DMS114 treated with DMSO at 0.1 percent for 48 hours (cell line): Measurements from ENCODE around the gene ESRRB.

Experiments used
- DNase-seq: peaks from one replicate; lab custom pipeline; 2025; ENCODE audit not compliant: unreplicated experiment; lab: John Stamatoyannopoulos, UW

ESRRB gene

DNA sequence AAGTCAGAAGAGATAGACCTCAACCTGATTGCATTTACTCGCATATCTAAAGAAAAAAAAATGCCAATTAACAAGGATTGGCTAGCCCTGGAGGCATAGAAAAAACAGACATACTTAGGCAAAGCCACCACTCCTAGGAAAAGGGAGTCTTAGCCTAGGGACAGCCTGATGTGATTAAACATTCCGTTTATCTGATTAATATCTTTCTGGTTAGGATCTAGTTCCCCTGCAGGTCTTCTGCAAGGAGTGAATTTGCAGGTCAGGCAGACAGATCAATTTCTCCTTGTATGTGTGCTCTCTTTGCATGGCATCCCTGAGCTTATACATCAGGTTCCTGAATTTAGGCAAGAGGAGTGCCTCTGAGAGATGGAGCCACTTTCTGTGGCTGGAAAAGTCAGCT is 70.5 kb downstream of the ESRRB start:
- no peak for DNase-seq

DNA sequence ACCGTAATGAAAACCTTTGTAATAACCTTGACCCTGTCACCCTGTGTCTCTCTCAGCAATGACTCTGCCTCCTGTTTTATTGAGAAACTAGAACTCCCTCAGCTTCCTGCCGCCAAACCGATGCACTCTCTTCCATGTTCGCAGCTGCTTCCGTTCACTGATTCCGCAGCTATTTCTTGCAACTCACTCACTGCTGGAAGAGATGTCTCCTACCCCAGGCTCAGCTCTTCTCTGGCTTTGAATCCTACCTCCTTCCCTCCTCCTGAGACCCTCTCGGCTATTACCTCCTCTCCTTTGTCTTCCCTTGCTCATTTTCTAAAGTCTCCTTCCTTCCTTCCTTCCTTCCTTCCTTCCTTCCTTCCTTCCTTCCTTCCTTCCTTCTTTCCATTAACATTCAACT is 71.0 kb downstream of the ESRRB start:
- no peak for DNase-seq

DNA sequence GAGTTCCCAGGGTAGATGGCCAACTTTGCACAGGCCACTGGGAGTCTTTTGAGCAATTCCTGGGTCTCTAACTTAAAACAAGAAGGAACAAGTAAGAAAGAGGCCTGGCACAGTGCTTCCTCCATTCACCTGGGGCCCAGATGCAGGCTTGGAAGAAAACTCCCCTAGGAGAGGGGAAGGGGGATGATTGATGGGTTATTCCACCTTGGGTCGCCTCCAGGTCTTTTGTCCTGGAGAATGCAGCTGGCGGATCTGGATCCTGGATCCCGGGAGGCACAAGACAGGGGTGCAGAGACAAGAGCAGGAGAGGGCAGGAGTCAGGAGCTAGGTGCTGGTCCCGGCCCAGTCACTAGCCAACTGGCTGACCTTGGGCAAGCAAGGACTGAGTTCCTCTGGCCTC is 74.5 kb downstream of the ESRRB start:
- no peak for DNase-seq

DNA sequence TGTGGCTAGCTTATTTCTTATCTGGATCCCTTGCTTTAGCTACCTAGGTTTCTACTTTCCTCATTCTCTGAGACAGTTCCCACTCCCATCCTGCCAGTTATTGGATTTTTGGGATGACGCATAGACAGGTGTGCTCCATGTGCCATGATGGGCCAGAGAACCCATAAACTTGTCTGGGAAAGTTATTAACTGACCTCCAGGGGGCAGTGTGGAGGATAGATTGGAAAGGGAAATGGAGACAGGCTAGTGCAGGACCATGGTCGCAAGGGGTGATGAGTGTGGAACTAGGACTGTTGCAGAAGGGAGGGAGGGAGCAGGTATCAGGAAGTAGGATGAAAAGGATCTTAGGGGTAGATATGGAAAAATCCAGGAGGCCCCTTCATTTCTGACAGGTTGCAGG is 80.3 kb downstream of the ESRRB start:
- no peak for DNase-seq

GRCh38 chr14:76456891-76457586 is 81.1 kb downstream of the ESRRB start:
- no peak for DNase-seq

DNA sequence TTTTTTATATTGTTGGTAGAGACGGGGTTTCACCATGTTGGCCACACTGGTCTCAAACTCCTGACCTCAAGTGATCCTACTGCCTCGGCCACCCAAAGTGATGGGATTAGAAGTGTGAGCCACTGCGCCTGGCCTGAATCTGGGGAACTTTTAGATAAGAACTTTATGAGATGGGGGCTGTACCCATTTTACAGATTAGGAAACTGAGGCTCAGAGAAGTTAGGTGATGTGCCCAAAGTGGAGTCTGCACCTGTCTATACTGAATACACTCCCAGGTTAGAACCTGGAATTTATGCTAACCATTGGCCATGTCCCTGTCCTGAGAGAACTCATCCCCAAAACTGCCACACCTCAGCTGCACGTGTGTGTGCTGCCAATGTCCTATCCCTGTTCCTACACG is 81.9 kb downstream of the ESRRB start:
- DNase-seq, result no peak

DNA sequence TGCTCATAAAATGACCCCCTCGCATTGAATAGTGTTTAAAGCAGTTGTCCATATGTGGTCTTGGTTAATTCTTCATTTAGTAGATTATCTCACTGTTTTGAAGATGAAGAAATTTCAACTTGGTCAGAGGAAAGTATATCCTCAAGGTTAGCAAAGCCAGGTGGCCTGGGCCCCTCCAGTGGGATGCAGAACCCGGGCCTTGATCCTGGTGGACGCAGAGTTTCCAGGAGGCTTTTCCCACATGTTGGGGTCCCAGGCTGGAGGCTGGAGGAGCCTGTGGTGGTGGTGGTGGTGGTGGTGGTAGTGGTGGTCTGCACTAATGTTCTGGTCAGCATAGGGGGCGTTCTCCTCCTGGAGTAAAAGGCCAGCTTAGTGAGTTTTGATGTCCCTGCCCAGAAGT is 85.9 kb downstream of the ESRRB start:
- no peak for DNase-seq

DNA sequence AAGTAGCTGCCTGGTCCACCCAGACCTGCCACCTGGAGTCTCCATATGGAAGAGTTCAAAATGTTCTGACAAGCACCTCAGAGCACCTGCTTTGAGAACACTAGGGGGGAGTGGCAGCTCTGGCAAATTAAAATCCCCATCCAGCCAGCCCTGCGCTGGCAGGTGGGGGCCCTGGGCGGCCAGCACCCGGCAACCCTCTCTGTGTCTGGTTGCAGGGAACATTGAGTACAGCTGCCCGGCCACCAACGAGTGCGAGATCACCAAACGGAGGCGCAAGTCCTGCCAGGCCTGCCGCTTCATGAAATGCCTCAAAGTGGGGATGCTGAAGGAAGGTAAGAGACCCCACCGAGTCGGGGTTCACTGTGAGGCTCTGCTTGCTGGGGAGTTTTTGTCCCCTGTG is 86.4 kb downstream of the ESRRB start:
- no peak for DNase-seq

DNA sequence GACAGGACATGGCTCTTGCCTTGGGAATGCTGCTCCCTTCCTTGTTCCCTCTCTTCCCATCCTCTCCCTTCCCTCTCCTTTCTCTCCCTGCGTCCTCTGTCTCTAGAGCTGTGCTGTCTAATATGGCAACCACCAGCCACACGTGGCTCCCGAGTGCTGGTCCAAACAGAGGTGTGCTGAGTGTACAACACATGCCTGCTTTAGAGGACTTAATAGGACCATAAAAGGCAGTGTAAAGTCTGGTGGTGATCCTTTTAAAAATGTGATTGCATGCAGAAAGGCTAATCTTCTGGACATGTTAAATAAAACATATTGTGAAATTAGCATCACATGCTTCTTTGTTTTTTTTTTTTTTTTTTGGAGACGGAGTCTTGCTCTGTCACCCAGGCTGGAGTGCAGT is 87.2 kb downstream of the ESRRB start:
- no peak for DNase-seq

GRCh38 chr14:76464856-76465255 is 88.9 kb downstream of the ESRRB start:
- DNase-seq, result no peak

DNA sequence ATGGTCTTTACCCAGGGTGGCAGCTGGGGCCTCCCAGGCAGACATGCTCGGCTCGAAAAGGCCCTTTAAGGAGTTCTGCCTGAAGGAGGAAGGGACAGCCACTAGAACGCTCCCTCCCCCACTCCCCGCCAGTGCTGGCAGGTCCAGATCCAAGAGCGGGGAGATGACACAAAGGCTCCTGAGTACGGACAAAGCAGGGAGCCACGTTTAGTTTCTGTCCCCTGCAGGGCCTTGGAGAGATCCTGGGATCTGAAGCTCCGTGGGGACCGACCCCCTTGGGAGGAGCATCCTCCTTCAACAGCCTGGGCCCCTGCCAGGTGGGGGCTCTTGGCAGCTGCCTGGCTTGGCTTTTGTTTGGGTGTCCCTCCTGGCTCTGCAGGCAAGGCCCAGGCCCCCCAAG is 89.7 kb downstream of the ESRRB start:
- DNase-seq, result no peak

DNA sequence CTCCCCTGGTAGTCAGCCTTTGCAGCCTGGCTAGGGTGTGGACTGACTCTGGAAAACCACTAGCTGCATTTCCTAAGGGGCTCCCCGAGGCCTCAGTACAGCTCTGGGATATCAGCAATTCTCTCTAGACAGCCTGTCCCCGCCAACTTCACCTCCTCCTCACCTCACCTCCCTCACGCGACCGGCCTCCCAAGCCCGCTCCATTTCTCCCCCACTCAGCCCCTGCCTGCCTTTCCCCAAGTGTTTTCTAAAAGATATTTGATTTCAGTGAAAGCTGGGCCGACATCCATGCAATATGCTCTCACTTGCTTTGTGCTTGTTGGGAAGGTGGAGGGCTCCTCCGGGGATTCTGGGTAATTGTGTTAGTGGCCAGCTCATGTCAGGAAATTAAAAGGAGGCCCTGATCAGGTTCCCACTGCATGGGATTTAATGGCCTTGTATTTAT is 91.8 kb downstream of the ESRRB start:
- DNase-seq, result no peak

DNA sequence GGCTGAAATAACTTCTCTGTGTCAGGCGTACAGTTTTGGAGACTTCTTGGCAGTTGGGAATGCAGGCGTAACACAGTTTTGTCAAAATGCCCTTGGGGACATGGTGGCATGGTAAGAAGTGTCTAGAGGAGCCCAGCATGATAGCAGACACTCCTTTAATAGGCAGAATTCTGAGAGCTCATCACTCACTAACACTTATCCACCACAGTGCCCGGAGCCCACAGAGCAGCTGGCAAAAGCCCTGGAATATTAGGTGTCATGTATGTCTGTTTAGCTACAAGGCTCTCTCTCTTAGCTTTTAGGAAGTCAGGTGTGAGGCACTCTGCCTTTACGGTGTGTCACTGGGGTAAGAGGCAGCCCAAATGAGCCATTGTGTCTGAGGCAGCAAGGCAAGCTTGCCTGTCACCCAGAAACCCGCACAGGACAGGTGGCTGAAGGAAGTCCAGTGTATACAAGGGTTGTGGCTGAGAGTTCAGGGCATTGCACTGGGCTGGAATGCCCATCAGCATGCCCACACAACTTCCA is 96.3 kb downstream of the ESRRB start:
- no peak for DNase-seq

DNA sequence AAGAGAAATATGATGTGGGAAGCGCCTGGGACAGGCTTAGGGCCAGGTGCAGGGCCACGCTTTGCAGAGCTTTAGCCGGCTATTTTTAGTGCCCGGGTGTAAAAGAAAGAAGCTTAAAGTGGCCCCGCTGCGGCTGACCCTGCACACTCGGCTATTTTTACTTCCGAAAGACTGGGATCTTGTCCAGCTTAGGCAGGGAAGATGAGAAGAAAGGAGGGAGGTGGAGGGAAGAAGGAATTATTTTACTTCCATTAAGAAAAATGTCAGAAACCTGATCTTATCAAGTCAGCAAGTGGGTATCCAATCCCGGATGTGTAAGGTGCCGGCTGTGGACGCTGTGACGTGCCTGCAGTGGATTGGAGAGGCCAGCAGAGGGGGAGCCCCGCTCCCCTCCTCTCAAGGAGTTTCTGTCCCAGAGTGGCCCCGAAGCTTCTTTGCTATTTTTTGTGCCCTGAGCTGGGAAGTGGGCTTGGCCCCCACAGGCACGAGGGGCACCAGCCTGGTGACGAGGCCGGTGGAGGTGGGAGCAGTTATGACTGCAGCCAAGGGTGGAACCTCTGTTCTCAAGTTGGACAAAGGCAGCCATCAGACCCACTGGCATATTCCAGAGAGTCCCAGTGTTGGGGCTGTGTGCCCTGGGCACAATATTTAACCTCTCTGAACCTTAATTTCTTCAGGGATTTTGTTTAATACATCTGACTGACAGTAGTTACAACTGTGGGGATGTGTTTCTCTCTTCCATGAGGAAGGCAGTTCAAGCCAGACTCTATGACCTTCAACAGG is 97.7 kb downstream of the ESRRB start:
- DNase-seq, result no peak

DNA sequence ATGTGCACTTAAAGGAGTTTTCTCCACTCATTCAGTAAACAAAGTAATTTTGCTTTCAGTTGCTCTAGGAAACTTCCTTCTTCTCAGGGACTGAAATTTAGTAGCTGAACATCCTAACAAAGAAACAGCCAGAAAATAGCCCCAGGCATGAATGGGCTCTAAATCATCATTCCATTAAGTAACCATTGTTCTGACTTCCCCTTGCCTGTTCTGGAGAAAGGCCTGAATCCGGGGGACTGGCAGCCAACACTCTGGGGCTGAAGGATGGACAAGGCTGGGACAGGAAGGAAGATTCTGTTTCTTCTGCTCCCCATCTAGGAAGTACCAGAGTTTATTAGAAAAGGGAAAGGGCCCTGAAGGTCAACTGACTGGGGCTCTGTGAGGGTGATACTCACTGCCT is 104.5 kb downstream of the ESRRB start:
- DNase-seq, result no peak

- DNase-seq, result no peak
Measured at GRCh38 chr14:76484355-76484754, 108.4 kb downstream of the ESRRB start.

DNA sequence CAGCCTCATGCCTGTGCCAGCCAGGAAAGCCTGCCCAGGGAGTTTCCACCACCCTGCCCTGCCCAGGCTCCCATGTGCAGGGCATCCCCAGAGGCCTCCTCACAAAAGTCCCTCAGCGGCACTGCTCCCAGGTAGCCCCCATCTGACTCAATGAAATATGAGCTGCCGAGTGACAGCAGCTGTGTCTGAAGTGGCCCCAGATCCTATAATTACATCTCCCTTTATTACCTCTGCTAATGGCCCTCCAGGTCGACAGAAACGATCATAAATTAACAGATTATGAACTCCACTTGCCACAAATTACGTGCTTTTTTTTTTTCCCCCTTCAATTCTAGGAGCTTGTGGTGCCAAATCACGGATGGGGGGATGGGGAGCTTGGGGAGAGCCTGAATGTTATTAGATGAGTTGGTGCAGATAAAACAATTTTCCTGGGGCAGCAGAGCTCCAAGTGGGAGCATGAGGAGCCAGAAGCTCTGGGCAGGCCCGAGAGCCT is 110.4 kb downstream of the ESRRB start:
- DNase-seq, result no peak

GRCh38 chr14:76488551-76488950 is 112.6 kb downstream of the ESRRB start:
- DNase-seq, result no peak

GRCh38 chr14:76489667-76490066 is 113.7 kb downstream of the ESRRB start:
- DNase-seq, result no peak

- no peak for DNase-seq
Measured at GRCh38 chr14:76490111-76490510, 114.2 kb downstream of the ESRRB start.

DNA sequence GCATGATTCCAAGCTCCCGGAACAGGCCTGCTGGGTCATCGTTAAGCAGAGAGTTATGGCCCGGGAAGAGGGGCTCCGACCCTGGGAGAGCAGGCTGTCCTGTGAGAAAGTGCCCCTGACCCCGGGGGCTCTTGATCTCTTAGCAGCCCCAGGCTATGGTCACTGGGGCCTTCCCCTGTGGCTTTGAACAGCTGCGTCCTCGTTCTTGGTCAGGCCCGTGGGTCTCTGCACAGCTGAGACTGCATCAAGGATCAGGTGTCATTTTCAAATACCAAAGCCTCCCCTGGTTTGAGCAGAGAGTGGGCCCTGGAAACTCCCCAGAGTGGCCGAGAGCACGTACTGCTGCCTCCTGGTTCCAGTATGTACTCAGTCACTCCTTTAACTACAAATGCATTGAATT is 114.8 kb downstream of the ESRRB start:
- DNase-seq, result no peak
